Kidney epithelial cell (primary cell): ENCODE data around the gene ZSWIM4. TPM values are rescaled to one million over a fixed set of nuclear protein-coding genes. Genes with fewer than 3 reads are reported as not detected.
"Not testable (repeated sequence)": the region's sequence is repeated elsewhere in the genome, so short reads cannot be mapped to it uniquely, and the experiment has no call there.

Experiments
- DNase-seq: peaks from one replicate; pipeline ENCODE4 v3.0.0-alpha.2; 2010; ENCODE audit warnings: low read depth
- H3K27me3 ChIP-seq: 2 replicates; pipeline ENCODE4 v1.6.0; 2011; ENCODE audit warnings: low read length; ENCODE audit not compliant: control insufficient read depth, insufficient read depth
- H3K36me3 ChIP-seq: 2 replicates; pipeline ENCODE4 v1.5.1; 2011; ENCODE audit warnings: low read length; ENCODE audit not compliant: control insufficient read depth, insufficient read depth
- H3K4me3 ChIP-seq: 2 replicates; pipeline ENCODE4 v1.5.1; 2011; ENCODE audit warnings: low read depth, mild to moderate bottlenecking, control low read depth, low read length
- CTCF ChIP-seq: IDR thresholded peaks from 2 replicates; pipeline ENCODE4 v1.5.1; 2011; ENCODE audit warnings: mild to moderate bottlenecking, moderate library complexity, low read length, control low read depth, inconsistent platforms; ENCODE audit not compliant: insufficient read depth, poor library complexity, severe bottlenecking
- total RNA-seq: library from RNA; depleted of rRNA; stranded (reverse); fragments of >200 nt; gene quantifications from 2 replicates; pipeline ENCODE4 v1.2.3, GENCODE V29; 2015

ZSWIM4 gene
- total RNA-seq, 1 donor from 2014 or later, result 25.7 TPM

- no peak overlapping the region for H3K4me3 ChIP-seq
- peaks cover 1% of the 10 kb centered on the region for H3K36me3 ChIP-seq
- TF ChIP-seq CTCF, result no peak
- no peaks in the 10 kb centered on the region for H3K27me3 ChIP-seq
- no peak for DNase-seq
Observed at GRCh38 chr19:13770013-13770635, 25.1 kb upstream of the ZSWIM4 start.

GRCh38 chr19:13774217-13775191, 20.7 kb upstream of the ZSWIM4 start, which contains the start of gene C19orf53:
TSS of gene C19orf53 (plus strand) at chr19:13774456. CDS start at chr19:13774478, 22 bp downstream.
- DNase-seq, result no peak
- TF ChIP-seq CTCF, result no peak
- H3K27me3 ChIP-seq, result no peaks in the 10 kb centered on the region
- peak within 1 kb of the TSS; percentile 97 for H3K4me3 ChIP-seq
- H3K36me3 ChIP-seq, result peaks cover 1% of the 10 kb centered on the region

GRCh38 chr19:13778398-13778797, 16.8 kb upstream of the ZSWIM4 start:
- no peak overlapping the region for H3K4me3 ChIP-seq
- no peak for TF ChIP-seq CTCF
- DNase-seq, result no peak
- H3K27me3 ChIP-seq, result no peaks in the 10 kb centered on the region
- H3K36me3 ChIP-seq, result peaks cover 1% of the 10 kb centered on the region

- Histone ChIP-seq H3K27me3 (no peaks in the 10 kb centered on the region), H3K36me3 (peaks cover 1% of the 10 kb centered on the region), H3K4me3 (no peak overlapping the region)
- DNase-seq, result no peak
- TF ChIP-seq CTCF, result no peak
Observed at GRCh38 chr19:13778847-13779246, 16.4 kb upstream of the ZSWIM4 start.

GRCh38 chr19:13779794-13780193, 15.4 kb upstream of the ZSWIM4 start:
- H3K36me3 ChIP-seq, DNase-seq, H3K27me3 ChIP-seq, H3K4me3 ChIP-seq: not testable (repeated sequence)

GRCh38 chr19:13781547-13781946, 13.7 kb upstream of the ZSWIM4 start:
- no peak overlapping the region for H3K4me3 ChIP-seq
- no peaks in the 10 kb centered on the region for H3K36me3 ChIP-seq
- DNase-seq, result no peak
- no peaks in the 10 kb centered on the region for H3K27me3 ChIP-seq
- no peak for TF ChIP-seq CTCF
